ENCODE data around the gene ZDHHC7. TPM values are rescaled to one million over a fixed set of nuclear protein-coding genes. Genes with fewer than 3 reads are reported as not detected.

Gene ZDHHC7
- total RNA-seq, 2 experiments from 2014 or later, result 22.5 to 24.3 TPM

- Histone ChIP-seq H3K9me3 (ENCODE audit: low read length) (no peaks in the 10 kb centered on the region), H3K4me1 (ENCODE audit: insufficient read depth, low read length, poor library complexity, severe bottlenecking) (no peaks in the 10 kb centered on the region), H3K27ac (ENCODE audit: low read depth, low read length, poor library complexity, severe bottlenecking) (no peak overlapping the region), H2AFZ (ENCODE audit: low read length) (no peak overlapping the region), H3K9me2 (ENCODE audit: insufficient read depth, low read length) (no peaks in the 10 kb centered on the region), H3K4me3 (ENCODE audit: low read depth, low read length, poor library complexity, severe bottlenecking) (no peak overlapping the region), H4K20me1 (ENCODE audit: insufficient read depth, low read length) (no peaks in the 10 kb centered on the region), H3K36me3 (ENCODE audit: insufficient read depth, low read length) (no peaks in the 10 kb centered on the region), H3K79me2 (ENCODE audit: insufficient read depth, low read depth, low read length) (no peaks in the 10 kb centered on the region), H3K4me2 (ENCODE audit: low read length) (no peak overlapping the region)
- no peak for DNase-seq (ENCODE audit: low spot score)
- no peak for TF ChIP-seq CTCF (conservative IDR thresholded peaks at IDR 0.05; ENCODE audit: low read length)
- no peak for TF ChIP-seq EZH2phosphoT487 (IDR thresholded peaks at IDR 0.05; ENCODE audit: borderline replicate concordance, low read depth, low read length)
- ChIA-PET CTCF (ENCODE audit: unreplicated experiment) (no interaction called here), POLR2A (no interaction called here)
- BruUV-seq (replicated peaks), result no TSS peak
- intact Hi-C loops (cut with micrococcal nuclease; ENCODE audit: unreplicated experiment), result no loop called here
Observed at GRCh38 chr16:85049706-85050305, 38.5 kb upstream of the ZDHHC7 start.

DNA sequence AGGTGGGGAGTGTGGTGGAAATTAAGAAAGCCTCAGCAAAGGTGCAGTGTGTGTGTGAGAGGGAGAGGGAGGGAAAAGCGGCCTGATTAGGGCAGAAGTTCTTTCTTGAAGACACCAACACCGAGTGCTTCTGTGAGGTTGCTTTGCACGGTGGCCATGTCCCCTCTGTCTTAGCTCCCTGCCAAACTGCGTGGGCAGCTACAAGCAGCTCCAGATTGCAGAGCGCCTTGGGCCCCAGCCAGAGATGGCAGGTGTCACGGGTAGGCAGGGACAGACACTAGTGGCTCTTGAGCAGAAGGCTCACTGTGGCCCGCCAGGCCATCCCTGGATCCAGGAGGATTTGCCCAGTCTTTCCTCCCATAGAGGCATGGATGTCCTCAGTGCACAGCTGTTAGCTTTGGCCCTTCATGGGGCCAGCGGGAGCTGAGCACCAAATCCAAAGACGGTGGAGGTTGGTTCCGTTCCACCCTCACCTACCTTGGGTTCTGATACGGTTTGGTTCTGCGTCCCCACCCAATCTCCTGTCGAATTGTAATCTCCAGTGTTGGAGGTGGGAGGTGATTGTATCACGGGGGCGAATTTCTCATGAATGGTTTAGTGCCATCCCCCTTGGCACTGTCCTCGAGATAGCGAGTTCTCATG is 37.7 kb upstream of the ZDHHC7 start:
- Histone ChIP-seq H3K36me3 (ENCODE audit: insufficient read depth, low read length) (no peaks in the 10 kb centered on the region), H3K79me2 (ENCODE audit: insufficient read depth, low read depth, low read length) (no peaks in the 10 kb centered on the region), H3K9me2 (ENCODE audit: insufficient read depth, low read length) (no peaks in the 10 kb centered on the region), H3K4me2 (ENCODE audit: low read length) (no peak overlapping the region), H3K27ac (ENCODE audit: low read depth, low read length, poor library complexity, severe bottlenecking) (no peak overlapping the region), H3K4me3 (ENCODE audit: low read depth, low read length, poor library complexity, severe bottlenecking) (no peak overlapping the region), H3K4me1 (ENCODE audit: insufficient read depth, low read length, poor library complexity, severe bottlenecking) (no peaks in the 10 kb centered on the region), H3K9me3 (ENCODE audit: low read length) (no peaks in the 10 kb centered on the region), H2AFZ (ENCODE audit: low read length) (no peak overlapping the region), H4K20me1 (ENCODE audit: insufficient read depth, low read length) (no peaks in the 10 kb centered on the region)
- CTCF ChIA-PET (ENCODE audit: unreplicated experiment), result no interaction called here
- DNase-seq (ENCODE audit: low spot score), result no peak
- intact Hi-C loops (cut with micrococcal nuclease; ENCODE audit: unreplicated experiment), result no loop called here
- POLR2A ChIA-PET, result no interaction called here
- TF ChIP-seq EZH2phosphoT487 (IDR thresholded peaks at IDR 0.05; ENCODE audit: borderline replicate concordance, low read depth, low read length), result no peak
- no peak for TF ChIP-seq CTCF (conservative IDR thresholded peaks at IDR 0.05; ENCODE audit: low read length)
- no TSS peak for BruUV-seq (replicated peaks)

DNA sequence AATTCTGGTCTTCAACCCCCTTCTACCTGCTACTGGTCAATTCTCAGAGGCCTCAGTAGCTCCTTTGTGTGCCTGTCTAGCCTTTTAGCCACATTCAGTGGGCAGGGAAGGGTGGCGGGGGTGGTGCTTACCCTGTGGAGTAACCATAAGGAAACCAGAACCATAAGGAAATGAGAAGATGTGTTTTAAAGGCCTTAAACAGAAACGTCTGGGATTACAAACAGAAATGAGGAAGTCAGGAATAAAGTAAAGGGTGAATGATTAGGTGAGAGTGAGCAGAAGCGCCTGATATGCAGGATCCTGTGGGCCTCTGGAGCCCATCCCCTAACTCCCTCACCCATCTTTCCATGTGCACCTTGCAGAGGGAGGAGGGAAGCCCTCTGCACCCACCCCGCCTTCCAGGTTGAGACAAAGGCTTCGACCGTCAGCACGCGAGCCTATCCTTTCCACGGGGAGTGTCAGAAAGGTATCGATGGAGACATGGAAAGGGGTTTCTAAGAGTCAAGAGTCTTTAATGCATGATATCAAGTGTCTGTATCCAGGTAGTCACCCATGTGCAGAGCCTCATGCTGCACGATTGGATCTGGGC is 36.6 kb upstream of the ZDHHC7 start:
- TF ChIP-seq EZH2phosphoT487 (IDR thresholded peaks at IDR 0.05; ENCODE audit: borderline replicate concordance, low read depth, low read length) (no peak), CTCF (conservative IDR thresholded peaks at IDR 0.05; ENCODE audit: low read length) (no peak)
- CTCF ChIA-PET (ENCODE audit: unreplicated experiment), result no interaction called here
- Histone ChIP-seq H3K4me3 (ENCODE audit: low read depth, low read length, poor library complexity, severe bottlenecking) (no peak overlapping the region), H2AFZ (ENCODE audit: low read length) (no peak overlapping the region), H3K9me3 (ENCODE audit: low read length) (no peaks in the 10 kb centered on the region), H4K20me1 (ENCODE audit: insufficient read depth, low read length) (no peaks in the 10 kb centered on the region), H3K9me2 (ENCODE audit: insufficient read depth, low read length) (no peaks in the 10 kb centered on the region), H3K4me1 (ENCODE audit: insufficient read depth, low read length, poor library complexity, severe bottlenecking) (no peaks in the 10 kb centered on the region), H3K4me2 (ENCODE audit: low read length) (no peak overlapping the region), H3K79me2 (ENCODE audit: insufficient read depth, low read depth, low read length) (no peaks in the 10 kb centered on the region), H3K36me3 (ENCODE audit: insufficient read depth, low read length) (no peaks in the 10 kb centered on the region), H3K27ac (ENCODE audit: low read depth, low read length, poor library complexity, severe bottlenecking) (no peak overlapping the region)
- POLR2A ChIA-PET, result no interaction called here
- no TSS peak for BruUV-seq (replicated peaks)
- no peak for DNase-seq (ENCODE audit: low spot score)
- intact Hi-C loops (cut with micrococcal nuclease; ENCODE audit: unreplicated experiment), result no loop called here
